Measurements from ENCODE around the gene MYO16.

MYO16 gene

GRCh38 chr13:108948251-108948671, 318.9 kb downstream of the MYO16 start (continued):
- TF ChIP-seq PRDM2 (tag by site-specific recombination; IDR thresholded peaks at IDR 0.05; ENCODE audit: borderline replicate concordance): no peak
- TF ChIP-seq, protein P1, sequence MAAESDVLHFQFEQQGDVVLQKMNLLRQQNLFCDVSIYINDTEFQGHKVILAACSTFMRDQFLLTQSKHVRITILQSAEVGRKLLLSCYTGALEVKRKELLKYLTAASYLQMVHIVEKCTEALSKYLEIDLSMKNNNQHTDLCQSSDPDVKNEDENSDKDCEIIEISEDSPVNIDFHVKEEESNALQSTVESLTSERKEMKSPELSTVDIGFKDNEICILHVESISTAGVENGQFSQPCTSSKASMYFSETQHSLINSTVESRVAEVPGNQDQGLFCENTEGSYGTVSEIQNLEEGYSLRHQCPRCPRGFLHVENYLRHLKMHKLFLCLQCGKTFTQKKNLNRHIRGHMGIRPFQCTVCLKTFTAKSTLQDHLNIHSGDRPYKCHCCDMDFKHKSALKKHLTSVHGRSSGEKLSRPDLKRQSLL (tag by site-specific recombination; IDR thresholded peaks at IDR 0.05): no peak

GRCh38 chr13:108950333-108951010, 321.1 kb downstream of the MYO16 start:
- ChIA-PET POLR2A (no interaction called here), CTCF (interaction anchor here (0.6 to 1.4 kb wide), 3 partner anchors 11 to 1269 kb away, joined by 3 to 7 read pairs (median 4); no protein-coding TSS in a partner anchor)
- no peaks in the 10 kb centered on the region for H3K36me3 ChIP-seq (ENCODE audit: control insufficient read depth in 2 of 2, insufficient read depth in 1 of 2, low read length in 2 of 2)
- no peaks in the 10 kb centered on the region for H3K9me3 ChIP-seq (ENCODE audit: control insufficient read depth, insufficient read depth, low read depth, low read length)
- H3K4me1 ChIP-seq (ENCODE audit: control insufficient read depth, insufficient read depth, low read length): no peaks in the 10 kb centered on the region
- no peak overlapping the region for H3K27ac ChIP-seq (ENCODE audit: extremely low read depth, low read depth, low read length)
- TF ChIP-seq ZNF514 (tag by site-specific recombination; IDR thresholded peaks at IDR 0.05) (no peak), ZNF623 (tag by site-specific recombination; IDR thresholded peaks at IDR 0.05) (no peak), ZNF548 (tag by site-specific recombination; IDR thresholded peaks at IDR 0.05) (no peak), ZNF549 (tag by site-specific recombination; IDR thresholded peaks at IDR 0.05) (no peak), ZNF37A (tag by site-specific recombination; IDR thresholded peaks at IDR 0.05) (no peak), KLF16 (tag by site-specific recombination; IDR thresholded peaks at IDR 0.05) (no peak)
- TF ChIP-seq, protein P2, sequence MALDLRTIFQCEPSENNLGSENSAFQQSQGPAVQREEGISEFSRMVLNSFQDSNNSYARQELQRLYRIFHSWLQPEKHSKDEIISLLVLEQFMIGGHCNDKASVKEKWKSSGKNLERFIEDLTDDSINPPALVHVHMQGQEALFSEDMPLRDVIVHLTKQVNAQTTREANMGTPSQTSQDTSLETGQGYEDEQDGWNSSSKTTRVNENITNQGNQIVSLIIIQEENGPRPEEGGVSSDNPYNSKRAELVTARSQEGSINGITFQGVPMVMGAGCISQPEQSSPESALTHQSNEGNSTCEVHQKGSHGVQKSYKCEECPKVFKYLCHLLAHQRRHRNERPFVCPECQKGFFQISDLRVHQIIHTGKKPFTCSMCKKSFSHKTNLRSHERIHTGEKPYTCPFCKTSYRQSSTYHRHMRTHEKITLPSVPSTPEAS (tag by site-specific recombination; IDR thresholded peaks at IDR 0.05): no peak
- H3K4me3 ChIP-seq (ENCODE audit: low read depth, low read length): no peak overlapping the region

DNA sequence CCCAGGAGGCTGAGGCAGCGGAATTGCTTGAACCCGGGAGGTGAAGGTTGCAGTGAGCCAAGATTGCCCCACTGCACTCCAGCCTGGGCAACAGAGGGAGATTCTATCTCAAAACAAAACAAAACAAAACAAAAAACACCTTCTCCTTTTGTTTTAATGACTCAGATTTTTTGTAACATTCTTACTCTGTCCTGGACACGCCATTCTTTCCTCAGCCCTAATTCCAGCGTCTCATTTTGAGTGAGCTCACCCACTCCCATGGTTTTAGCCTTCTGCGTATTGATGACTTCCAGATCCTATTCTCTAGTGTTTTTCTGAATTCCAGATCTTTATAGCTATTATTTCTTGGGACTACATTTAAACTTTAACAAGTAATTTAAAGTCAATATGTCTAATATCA, 326.3 kb downstream of the MYO16 start:
- Histone ChIP-seq H3K9me3 (ENCODE audit: control insufficient read depth, insufficient read depth, low read depth, low read length) (no peaks in the 10 kb centered on the region), H3K36me3 (ENCODE audit: control insufficient read depth in 2 of 2, insufficient read depth in 1 of 2, low read length in 2 of 2) (no peaks in the 10 kb centered on the region), H3K4me3 (ENCODE audit: low read depth, low read length) (no peak overlapping the region), H3K27ac (ENCODE audit: extremely low read depth, low read depth, low read length) (no peak overlapping the region), H3K4me1 (ENCODE audit: control insufficient read depth, insufficient read depth, low read length) (no peaks in the 10 kb centered on the region)
- ChIA-PET POLR2A (no interaction called here), CTCF (interaction anchor here (0.6 to 1.0 kb wide), 4 partner anchors 9 to 342 kb away, joined by 3 to 5 read pairs (median 3); no protein-coding TSS in a partner anchor)
- no peak for TF ChIP-seq ZFP41 (tag by site-specific recombination; IDR thresholded peaks at IDR 0.05; ENCODE audit: borderline replicate concordance)
- no peak for TF ChIP-seq ZIC2 (tag by site-specific recombination; IDR thresholded peaks at IDR 0.05)
- TF ChIP-seq ZNF488 (tag by site-specific recombination; IDR thresholded peaks at IDR 0.05): no peak
- no peak for TF ChIP-seq ZNF423 (tag by site-specific recombination; IDR thresholded peaks at IDR 0.05)
- TF ChIP-seq ELK4 (IDR thresholded peaks at IDR 0.05; ENCODE audit: borderline replicate concordance, low read depth, low read length): no peak
- TF ChIP-seq ZNF350 (tag by site-specific recombination; IDR thresholded peaks at IDR 0.05): no peak
- TF ChIP-seq ZNF768 (tag by site-specific recombination; IDR thresholded peaks at IDR 0.05): no peak
- no peak for TF ChIP-seq ZNF169 (tag by site-specific recombination; IDR thresholded peaks at IDR 0.05)
- TF ChIP-seq ZNF660 (tag by site-specific recombination; IDR thresholded peaks at IDR 0.05): no peak
- no peak for TF ChIP-seq ZNF747 (tag by site-specific recombination; IDR thresholded peaks at IDR 0.05)
- TF ChIP-seq SP2 (tag by site-specific recombination; IDR thresholded peaks at IDR 0.05): no peak
- TF ChIP-seq ZNF37A (tag by site-specific recombination; IDR thresholded peaks at IDR 0.05): no peak
- TF ChIP-seq ZNF24 (tag by site-specific recombination; IDR thresholded peaks at IDR 0.05): no peak
- no peak for TF ChIP-seq ZBTB20 (tag by site-specific recombination; IDR thresholded peaks at IDR 0.05)
- TF ChIP-seq TRIM28 (IDR thresholded peaks at IDR 0.05; ENCODE audit: borderline replicate concordance, low read length): no peak
- TF ChIP-seq SETDB1 (IDR thresholded peaks at IDR 0.05; ENCODE audit: insufficient read length, low read length): no peak

Measured in HEK293 (cell line).